CD4-positive, alpha-beta T cell treated with Interleukin-15 for 4 hours (primary cell): Measurements from ENCODE around the gene GCNT2.
"Not testable (repeated sequence)": the region's sequence is repeated elsewhere in the genome, so short reads cannot be mapped to it uniquely, and the experiment has no call there.

ENCODE experiments used
- DNase-seq: peaks from one replicate; pipeline ENCODE4 v3.0.0-alpha.2; 2020; ENCODE audit warnings: low spot score

The GCNT2 gene

DNA sequence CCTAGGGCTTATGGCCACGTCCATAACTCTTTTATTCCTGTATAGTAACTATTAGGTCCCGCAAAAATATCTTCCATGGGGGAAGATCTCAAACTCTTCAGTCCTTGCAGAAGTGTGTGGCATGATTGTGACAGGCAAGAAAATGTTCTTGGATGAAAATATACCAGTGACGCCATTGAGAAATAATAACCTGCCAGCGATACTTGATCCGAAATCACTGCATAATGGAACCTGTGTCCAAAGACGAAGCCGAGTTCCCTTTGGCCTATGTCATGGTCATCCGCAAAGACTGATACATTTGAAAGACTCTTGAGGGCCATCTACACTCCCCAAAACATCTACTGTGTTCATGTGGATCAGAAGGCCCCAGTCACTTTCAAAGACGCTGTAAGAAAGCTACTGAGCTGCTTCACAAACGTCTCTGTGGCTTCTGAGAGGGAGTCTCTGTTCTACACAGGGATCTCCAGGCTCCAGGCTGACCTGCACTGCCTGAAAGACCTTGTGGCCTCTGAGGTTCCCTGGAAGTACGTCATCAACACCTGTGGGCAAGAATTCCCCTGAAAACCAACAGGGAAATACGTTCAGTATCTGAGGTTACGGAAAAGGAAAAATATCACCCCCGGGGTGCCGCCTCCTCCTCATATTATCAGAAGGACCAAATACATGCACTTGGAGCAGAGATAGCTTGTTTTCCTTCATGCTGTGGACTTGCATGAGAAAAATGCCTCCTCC is 6.9 kb upstream of the GCNT2 start:
- DNase-seq: no peak

DNA sequence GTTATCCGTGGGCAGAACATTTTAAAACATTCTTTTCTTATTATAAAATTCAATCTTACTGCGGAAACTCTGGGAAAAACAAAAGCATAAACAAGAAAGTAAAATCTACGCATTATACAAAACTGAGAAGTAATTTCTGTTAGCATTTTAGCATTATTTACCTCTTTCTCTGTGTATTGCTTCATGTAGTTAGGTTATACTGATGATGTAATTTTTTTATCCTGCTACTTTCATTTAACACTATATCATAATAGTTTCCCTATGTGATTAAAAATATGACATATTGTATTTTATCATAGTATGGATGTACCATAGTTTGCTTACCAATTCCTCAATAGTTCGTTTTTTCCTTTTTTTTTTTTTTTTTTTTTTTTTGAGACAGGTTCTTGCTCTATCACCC is 4.2 kb upstream of the GCNT2 start:
- DNase-seq: no peak

DNA sequence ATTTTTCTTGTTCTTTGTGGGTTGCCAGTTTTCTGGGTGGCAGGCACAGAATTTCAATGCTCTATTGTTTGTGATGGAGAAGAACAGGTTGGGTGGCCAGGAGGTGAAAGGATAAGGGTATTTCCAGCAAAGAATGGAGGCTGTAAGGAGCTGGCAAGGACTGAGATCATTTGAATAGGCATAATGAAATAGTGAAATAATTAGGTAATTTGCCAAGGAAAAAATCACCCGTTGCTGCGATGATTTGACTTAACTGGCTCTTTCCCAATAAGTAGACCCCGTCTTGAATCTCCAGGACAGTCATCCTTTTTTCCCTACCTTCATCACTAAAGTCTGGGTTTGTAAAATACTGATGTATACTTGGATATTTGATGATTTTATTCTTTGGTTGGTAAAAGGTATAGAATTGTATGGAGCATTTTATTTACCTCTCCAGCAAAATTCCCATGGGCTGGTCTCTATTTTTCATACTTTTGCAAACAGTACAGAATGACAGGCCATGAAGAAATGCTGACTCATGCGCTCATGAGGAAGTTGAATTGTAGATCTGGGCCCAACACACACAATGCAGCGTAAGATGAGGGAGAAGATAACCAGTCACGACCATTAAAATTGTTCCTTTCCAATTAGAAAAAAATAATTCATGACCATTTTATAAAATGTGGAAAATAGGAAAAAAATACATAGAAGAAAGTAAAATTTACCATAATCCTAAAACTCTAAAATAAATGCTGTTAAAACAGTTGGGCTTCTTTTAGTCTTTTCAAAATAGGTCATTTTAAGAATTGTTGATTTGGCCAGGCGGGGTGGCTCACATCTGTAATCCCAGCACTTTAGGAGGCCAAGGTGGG is 2.4 kb upstream of the GCNT2 start:
- DNase-seq: no peak

DNA sequence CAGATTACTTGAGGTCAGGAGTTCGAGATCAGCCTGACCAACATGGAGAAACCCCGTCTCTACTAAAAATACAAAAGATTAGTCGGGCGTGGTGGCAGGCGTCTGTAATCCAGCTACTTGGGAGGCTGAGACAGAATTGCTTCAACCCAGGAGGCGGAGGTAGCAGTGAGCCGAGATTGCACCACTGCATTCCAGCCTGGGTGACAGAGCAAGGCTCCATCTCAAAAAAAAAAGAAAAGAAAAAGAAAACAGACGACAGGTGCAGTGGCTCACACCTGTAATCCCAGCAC is 1.8 kb upstream of the GCNT2 start:
- not testable (repeated sequence) for DNase-seq

DNA sequence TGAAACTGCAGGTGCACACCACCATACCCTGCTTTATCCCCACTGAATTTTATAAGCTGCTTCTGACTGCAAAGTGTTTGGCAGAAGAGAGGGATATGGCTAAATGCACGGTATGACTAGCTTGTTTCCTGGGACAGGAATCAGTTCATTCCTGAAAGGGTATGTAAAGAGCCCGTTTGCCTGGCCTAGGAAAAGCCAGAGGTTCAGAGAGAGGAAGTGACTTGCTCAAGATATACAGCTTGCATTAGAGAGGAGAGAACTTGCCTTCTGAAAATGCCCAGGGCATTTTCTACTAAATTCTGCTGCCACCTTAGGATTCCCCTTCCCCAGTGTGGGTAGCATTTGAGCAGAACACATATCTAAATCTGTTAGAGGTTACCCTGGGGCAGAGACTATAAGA is 683 bp upstream of the GCNT2 start:
- DNase-seq: no peak

DNA sequence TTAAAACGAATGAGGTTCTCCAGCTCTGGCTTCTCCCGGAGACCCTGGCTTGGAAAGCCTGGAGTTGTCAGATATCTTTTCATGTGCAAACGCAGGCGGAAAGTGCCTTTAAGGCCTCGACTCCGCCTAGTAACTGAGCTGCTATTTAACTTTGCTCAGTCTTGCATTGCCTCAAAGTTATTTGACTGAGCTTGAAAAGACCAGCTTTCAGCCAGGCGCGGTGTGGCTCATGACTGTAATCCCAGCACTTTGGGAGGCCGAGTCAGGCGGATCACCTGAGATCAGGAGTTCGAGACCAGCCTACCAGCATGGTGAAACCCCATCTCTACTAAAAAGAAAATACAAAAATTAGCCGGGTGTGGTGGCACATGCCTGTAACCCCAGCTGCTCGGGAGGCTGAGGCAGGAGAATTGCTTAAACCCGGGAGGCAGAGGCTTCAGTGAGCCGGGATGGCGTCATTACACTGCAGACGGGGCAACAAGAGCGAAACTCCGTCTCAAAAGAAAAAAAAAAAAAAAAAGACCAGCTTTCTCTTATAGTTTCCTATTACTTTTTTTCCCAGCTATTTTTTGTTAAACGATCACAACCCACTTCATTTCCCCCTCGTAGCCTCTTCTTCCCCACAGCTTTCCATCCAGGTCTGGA is 1.9 kb downstream of the GCNT2 start:
- DNase-seq: no peak

DNA sequence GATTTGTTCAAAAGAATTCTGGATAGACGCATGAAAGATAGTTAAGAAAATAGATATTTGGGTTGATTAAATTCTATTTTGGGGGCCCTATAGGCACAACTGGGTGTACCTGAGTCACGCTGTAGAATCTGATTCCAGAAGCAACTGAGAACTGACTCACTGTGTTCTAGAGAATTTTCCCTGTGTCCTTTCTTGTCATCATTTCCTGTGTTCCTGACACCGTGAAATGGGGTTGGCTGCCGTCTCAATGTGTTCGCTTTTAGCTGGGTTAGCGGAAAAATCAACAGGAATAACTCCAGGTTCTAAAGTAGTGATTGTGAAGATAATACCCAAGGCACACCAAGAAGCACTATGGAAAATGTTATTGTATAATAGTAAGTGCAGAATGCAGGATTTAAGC is 5.0 kb downstream of the GCNT2 start:
- no peak for DNase-seq

DNA sequence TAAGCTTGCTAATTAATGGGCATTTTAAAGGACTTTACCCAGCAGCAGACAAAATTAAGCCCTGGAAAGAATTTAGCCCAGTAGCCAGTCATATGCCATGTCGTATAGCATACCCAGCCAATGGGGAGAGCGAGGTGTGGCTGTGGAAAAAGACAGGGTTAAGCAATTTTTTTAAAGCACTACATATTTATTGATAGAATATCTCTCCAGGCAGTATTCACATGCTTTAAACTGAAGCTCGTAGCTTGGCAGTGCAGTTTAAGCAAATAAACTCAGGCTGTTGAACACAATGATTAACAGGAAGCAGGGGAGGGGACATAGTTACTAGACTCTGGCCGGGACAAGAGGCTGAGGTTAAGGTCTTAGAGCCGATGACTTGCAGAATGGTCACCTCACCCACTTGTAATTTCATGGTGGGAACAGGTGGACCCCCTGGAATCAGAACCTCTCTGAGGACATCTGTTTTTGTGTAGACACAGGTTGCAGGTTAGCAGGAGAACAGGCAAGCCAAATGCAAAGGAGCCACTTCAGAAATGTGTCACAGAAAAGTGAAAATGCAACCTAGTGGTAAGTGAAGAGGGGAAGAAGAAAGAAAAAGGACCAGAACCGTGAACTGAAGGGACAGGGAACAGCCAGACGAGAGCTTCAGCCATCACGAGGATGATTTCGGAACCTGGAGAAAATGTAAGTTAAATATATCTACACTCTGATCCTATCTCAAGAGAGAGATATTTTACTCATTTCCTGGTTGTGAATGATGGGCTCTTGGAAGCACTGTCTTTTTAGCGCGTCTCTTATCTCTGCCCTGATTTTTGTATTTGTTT is 7.2 kb downstream of the GCNT2 start:
- DNase-seq: peak; percentile 17

DNA sequence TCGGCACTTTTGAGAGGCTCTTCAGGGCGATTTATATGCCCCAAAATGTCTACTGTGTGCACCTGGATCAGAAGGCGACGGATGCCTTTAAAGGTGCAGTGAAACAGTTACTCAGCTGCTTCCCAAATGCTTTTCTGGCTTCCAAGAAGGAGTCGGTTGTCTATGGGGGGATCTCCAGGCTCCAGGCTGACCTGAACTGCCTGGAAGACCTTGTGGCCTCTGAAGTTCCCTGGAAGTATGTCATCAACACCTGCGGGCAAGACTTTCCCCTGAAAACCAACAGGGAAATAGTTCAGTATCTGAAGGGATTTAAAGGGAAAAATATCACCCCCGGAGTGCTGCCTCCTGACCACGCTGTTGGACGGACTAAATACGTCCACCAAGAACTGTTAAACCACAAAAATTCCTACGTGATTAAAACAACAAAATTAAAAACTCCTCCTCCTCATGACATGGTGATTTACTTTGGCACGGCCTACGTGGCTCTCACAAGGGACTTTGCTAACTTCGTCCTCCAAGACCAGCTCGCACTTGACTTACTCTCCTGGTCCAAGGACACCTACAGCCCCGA is 8.2 kb downstream of the GCNT2 start:
- DNase-seq: no peak

DNA sequence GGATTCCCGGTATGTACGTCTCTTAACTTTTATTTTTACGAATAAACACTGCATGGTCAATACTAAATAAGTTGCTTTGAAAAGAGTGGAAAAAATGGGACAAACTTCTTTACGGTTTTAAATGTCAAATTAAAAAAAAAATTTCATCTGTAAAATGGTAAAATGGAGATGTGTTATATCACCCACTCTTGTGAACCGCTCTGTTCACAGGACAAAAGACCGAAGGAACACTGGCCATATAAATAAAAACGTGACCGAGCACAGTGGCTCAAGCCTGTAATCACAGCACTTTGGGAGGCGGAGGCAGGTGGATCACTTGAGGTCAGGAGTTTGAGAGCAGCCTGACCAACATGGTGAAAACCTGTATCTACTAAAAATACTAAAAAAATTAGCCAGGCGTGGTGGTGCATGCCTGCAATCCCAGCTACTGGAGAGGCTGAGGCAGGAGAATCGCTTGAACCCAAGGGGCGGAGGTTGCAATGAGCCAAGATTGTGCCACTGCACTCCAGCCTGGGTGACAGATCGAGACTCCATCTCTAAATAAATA is 8.8 kb downstream of the GCNT2 start:
- not testable (repeated sequence) for DNase-seq

DNA sequence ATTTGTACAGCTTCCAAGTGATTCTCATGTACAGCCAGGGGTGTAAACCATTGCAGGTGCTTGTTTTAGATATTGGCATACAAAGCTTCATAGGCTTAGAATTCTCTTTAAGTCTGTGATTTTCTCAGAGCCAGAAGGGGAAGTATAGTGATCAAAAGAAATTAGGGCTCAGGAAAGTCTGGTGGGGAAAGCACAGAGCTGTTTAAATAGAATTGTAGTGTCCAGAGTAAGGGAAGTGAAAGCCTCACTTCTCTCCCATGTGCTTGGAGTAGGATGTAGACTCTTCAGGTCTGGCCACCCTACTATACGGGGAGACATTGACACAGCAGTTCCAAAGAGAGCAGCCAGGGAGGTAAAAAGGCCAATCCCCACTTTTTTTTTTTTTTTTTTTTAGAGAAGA is 10.4 kb downstream of the GCNT2 start:
- no peak for DNase-seq

DNA sequence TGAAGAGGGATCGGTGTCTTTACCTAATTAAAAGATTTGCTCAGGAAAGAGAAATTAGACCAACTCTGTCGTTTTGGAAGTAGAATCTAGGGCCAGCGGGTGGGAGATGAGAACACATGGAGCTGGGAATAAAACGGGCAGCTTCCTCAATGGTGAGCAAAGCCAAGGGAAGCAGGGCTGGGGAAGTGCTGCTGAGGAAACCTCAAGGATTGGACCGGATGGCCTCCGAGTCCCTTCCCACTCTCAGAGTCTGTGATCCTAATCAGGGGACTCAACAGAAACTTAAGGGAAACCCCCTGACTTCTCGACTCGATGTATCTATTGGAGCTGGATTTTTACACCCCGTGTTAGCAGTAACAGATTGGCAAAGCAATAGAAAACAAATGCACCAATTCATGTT is 10.8 kb downstream of the GCNT2 start:
- no peak for DNase-seq

DNA sequence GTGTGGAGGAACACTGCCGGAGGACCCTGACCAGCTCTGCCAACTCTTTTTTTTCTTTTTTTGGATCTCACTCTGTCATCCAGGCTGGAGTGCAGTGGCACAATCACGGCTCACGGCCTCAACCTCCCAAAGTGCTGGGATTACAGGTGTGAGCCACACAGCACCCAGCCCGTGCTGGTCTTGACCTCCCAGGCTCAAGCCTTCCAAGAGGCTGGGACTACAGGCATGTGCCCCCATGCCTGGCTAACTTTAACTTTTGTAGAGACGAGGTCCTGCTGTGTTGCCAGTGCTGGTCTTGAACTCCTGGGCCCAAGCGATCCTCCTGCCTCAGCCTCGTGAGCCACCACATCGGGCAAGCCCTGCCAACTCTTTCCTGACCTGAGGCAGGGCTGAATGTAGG is 11.2 kb downstream of the GCNT2 start:
- DNase-seq: no peak

DNA sequence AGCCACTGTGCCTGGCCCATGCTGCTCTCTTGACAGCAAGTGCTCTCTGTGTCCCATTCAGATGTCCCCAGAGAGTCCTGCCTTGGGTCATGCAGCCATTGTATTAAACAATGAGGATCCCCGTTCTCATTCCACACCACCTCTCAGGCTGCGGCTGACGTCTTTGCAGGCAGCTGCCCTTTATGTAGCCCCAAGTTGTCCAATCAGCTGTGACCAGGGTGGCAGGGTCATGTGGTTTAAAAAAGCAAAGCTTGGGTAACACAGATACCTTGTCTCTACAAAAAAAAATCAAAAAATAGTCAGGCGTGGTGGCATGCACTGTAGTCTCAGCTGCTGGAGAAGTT is 13.2 kb downstream of the GCNT2 start:
- no peak for DNase-seq

DNA sequence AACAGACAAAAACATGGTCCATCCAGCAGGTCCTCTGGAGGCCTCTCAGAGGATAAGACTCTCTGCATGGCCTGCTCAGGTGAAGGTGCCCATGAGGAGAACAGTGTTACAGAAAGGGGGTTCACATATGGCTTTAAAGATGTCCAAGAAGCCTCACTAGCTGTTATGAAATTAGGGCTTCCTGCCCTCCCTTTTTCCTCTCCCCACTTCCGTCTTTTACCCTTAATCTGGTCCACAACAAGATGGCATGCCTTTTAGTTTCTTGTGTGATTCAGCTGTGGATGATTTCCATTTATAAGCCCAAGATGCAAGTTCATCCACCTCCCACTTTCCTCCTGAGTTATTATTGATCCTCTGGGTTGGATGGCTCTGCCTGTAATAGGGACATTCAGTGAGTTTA is 14.0 kb downstream of the GCNT2 start:
- DNase-seq: no peak

DNA sequence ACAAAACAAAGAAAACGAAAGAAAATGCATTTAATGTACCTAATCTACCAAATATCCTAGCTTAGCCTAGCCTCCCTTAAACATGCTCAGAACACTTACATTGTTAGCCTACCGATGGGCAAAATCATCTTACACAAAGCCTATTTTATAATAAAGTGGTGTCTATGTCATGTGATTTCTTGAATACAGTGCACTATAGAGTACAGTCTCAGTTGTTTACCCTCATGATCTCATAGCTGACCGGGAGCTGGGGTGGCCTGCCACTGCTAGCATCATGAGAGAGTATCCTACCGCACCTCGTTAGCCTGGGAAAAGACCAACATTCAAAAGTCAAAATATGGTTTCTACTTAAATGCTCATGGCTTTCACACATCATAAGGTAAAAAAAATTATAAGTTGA is 16.6 kb downstream of the GCNT2 start:
- no peak for DNase-seq

DNA sequence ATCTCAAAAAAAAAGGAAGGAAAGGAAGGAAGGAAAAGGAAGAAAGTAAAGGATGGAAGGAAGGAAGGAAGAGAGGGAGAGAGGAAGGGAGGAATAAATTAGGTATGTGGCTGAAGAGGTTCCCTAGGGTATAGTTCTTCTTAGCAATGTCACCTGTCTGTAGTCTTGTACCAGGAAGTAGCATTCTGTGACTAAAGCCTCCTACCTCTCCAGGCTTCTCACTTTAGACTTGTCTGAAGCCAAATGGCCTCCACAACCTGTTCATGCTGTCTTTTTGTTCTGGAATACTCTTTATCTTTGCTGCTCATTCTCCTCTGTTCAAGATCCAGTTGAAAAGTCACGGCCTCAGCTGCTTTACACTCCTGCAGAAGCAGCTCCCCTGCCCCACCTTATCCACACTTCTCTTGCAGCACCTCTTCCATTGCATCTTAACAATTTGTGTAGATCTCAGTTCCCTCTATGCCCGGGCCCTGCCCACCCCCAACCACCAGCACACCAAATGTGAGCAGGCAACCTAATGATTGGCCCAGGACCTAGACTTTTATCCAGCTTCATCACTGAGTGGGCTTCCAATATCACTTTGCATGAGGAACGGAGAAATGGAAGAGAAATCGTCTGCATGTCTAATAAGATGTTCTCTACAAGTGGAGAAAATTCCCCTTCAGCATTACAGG is 19.1 kb downstream of the GCNT2 start:
- no peak for DNase-seq

DNA sequence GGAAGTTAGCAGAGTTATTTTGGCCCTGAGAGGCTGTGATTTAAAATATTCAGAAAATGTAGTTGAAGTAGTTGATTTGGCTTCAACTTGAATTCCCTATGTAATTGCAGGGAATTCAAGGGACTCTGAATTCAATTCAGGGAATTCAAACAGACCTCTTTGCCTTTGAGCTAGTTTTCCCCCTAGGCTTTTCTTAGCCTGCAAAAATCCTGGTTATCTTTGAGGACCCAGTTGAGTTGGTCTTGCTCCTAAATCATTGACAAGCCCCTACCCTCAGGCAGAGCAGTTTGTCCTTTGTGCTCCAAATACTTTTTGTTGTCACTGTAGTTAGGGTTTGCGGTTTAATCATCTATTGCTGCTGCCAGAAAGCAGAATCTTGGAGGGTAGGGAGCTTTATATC is 20.4 kb downstream of the GCNT2 start:
- DNase-seq: no peak

DNA sequence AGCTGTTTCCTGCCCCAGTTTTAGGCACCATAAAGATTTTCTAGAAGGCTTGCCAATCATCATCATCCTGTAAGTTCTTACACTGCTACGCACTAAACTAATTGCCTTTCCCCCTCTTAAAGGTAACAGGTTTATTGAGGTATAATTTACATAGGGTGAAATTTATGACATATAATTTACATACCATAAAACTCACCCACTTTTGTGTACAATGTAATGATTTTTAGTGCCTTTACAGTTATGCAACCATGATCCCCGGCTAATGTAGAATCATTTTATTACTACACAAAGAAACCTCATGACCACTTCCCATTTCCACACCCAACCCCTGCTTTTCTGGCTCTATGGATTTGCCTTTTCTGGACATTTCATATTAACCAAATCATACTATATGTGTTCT is 21.1 kb downstream of the GCNT2 start:
- DNase-seq: no peak

DNA sequence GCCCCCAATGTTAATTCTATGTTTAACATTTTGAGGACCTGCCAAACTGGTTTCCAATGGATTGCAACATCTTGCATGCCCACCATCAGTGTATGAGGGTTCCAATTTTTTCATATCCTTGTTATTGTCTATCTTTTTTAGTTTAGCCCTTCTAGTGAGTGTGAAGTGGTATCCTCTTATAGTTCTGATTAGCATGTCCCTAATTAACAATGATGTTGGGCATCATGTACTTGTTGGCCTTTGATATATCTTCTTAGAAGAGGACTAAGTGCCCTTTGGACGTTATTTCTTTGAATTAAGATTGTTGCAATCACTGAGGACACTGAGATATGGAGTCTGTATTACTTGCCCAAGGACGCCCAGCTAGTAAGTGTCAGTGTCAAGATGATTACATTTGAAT is 22.3 kb downstream of the GCNT2 start:
- no peak for DNase-seq

DNA sequence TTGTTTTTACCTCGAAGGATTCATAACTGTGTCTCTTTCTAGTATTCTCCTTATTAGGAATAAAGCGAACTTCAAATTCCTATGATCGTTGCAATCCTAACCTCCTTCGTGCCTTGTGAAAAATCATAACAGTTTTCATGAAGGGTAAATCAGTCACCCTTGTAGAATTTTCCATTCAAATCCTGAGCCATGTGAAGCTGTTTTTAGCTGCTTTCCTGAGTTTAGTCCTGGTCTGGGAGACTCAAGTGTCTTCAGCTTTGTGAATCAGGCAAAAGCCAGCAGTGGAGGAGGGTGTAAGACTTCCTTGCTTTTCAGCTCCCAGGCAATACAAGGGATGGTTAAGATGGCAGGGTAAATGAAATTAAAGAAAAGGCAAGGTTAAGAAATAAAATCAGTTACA is 24.3 kb downstream of the GCNT2 start:
- no peak for DNase-seq
